ENCODE measurements around the gene CCM2. TPM values are rescaled to one million over a fixed set of nuclear protein-coding genes. Genes with fewer than 3 reads are reported as not detected.
A peak's percentile ranks its signal among the peaks of the same experiment; 100 is the strongest.

Gene CCM2
- total and polyA plus RNA-seq, 9 donors, result 16.2 to 34.6 (median 23.1) TPM

- H3K27ac ChIP-seq, result no peak overlapping the region
- no peaks in the 10 kb centered on the region for H3K4me1 ChIP-seq (ENCODE audit: insufficient read depth)
- 91 to 96% (median 92%) methylated on average over 7 of the region's 7 CpGs for WGBS, 3 donors
- no peaks in the 10 kb centered on the region for H3K27me3 ChIP-seq
- no peaks in the 10 kb centered on the region for H3K9me3 ChIP-seq
- no peak for TF ChIP-seq CTCF (IDR thresholded peaks at IDR 0.05)
- TF ChIP-seq POLR2A (IDR thresholded peaks at IDR 0.05), result no peak
- TF ChIP-seq EP300 (IDR thresholded peaks at IDR 0.05), result no peak
- H3K36me3 ChIP-seq, result no peaks in the 10 kb centered on the region
- H3K4me3 ChIP-seq, result no peak overlapping the region
- DNase-seq, result peak in 1 of 5 donors; percentile 7
- intact Hi-C loops (cut with DNase I), result loop anchor here in 1 of 4 donors (10.0 kb wide), 1 partner anchor 98 kb away; no protein-coding TSS in a partner anchor
Measured at GRCh38 chr7:45007106-45007505, 7.1 kb downstream of the CCM2 start.

DNA sequence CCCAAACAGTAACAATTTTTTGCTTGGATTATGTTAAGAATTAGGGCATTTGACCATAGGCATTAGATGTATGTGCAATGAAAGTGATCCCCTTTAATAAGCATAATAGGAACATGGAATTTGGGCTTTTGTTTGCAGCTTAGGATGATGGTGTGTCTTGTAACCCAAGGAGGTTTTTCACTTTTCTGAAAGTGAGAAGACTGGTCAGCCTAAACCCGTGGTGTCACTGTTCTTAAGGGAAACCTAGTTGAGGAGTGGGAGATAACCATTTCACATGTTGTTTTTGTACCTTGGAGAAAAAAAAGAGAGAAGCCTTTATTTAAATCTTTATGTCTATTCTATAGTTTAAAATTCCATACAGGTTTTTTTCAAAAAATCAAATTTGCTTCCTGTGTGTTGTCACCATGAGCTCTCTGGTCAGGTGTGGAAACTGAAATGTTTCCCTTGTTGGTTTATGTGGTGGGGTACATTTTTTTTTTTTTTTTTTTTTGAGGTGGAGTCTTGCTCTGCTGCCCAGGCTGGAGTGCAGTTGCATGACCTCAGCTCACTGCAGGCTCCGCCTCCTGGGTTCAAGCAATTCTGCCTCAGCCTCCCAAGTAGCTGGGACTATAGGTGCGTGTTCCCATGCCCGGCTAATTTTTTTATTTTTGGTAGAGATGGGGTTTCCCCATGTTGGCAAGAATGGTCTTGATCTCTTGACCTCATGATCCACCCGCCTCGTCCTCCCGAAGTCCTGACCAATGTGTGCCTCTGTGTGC is 7.7 kb downstream of the CCM2 start:
- no peaks in the 10 kb centered on the region for H3K36me3 ChIP-seq
- no peak overlapping the region for H3K4me3 ChIP-seq
- intact Hi-C loops (cut with DNase I), result loop anchor here in 1 of 4 donors (10.0 kb wide), 1 partner anchor 97 kb away; no protein-coding TSS in a partner anchor
- no peaks in the 10 kb centered on the region for H3K4me1 ChIP-seq (ENCODE audit: insufficient read depth)
- 92 to 96% (median 94%) methylated on average over 7 of the region's 7 CpGs for WGBS, 3 donors
- TF ChIP-seq CTCF (IDR thresholded peaks at IDR 0.05) (no peak), POLR2A (IDR thresholded peaks at IDR 0.05) (no peak), EP300 (IDR thresholded peaks at IDR 0.05) (no peak)
- H3K27me3 ChIP-seq, result no peaks in the 10 kb centered on the region
- no peak overlapping the region for H3K27ac ChIP-seq
- H3K9me3 ChIP-seq, result no peaks in the 10 kb centered on the region
- DNase-seq, result peak in 1 of 5 donors; percentile 8

DNA sequence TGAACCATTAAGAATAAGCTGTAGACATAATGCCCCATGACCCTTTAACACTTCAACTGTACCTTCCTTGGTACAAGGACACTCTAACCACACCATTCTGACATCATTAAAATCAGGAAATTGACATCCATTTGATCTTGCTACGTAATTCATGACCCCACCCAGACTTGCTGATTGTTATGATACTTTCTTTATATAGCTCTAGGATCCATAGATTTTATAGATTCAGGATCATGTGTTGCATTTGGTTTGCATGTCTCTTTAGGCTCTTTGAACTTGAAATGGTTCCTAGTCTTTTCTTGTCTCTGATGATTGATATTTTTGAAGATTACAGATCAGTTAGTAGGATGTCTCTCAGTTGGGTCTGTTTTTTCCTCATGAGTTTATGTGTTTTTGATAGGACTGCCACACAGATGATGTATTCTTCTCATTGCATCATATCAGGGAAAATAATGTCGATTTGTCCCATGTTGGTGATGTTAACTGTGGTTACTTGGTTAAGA is 13.5 kb downstream of the CCM2 start:
- Histone ChIP-seq H3K27me3 (no peaks in the 10 kb centered on the region), H3K4me1 (ENCODE audit: insufficient read depth) (peaks cover 6% of the 10 kb centered on the region), H3K27ac (no peak overlapping the region), H3K4me3 (no peak overlapping the region), H3K36me3 (no peaks in the 10 kb centered on the region), H3K9me3 (no peaks in the 10 kb centered on the region)
- DNase-seq, result no peak
- WGBS, 3 donors, result 89 to 93% (median 89%) methylated on average over 2 of the region's 2 CpGs
- intact Hi-C loops (cut with DNase I), result no loop called here
- no peak for TF ChIP-seq POLR2A (IDR thresholded peaks at IDR 0.05)
- TF ChIP-seq CTCF (IDR thresholded peaks at IDR 0.05), result no peak
- no peak for TF ChIP-seq EP300 (IDR thresholded peaks at IDR 0.05)

GRCh38 chr7:45015313-45015712 is 15.3 kb downstream of the CCM2 start:
- peaks cover 6% of the 10 kb centered on the region for H3K4me1 ChIP-seq (ENCODE audit: insufficient read depth)
- DNase-seq, result no peak
- H3K27ac ChIP-seq, result peak overlapping the region in 1 of 2 donors; percentile 19
- no peaks in the 10 kb centered on the region for H3K27me3 ChIP-seq
- H3K9me3 ChIP-seq, result no peaks in the 10 kb centered on the region
- WGBS, 3 donors, result 6 to 42% (median 15%) methylated on average over 1 of the region's 1 CpG
- no peaks in the 10 kb centered on the region for H3K36me3 ChIP-seq
- TF ChIP-seq CTCF (IDR thresholded peaks at IDR 0.05) (no peak), EP300 (IDR thresholded peaks at IDR 0.05) (no peak), POLR2A (IDR thresholded peaks at IDR 0.05) (no peak)
- H3K4me3 ChIP-seq, result no peak overlapping the region
- intact Hi-C loops (cut with DNase I), result no loop called here

Measured in ovary (tissue), 9 donors.